Skeletal muscle tissue (tissue), 4 donors: ENCODE results near the gene CDC6. TPM values are rescaled to one million over a fixed set of nuclear protein-coding genes. Genes with fewer than 3 reads are reported as not detected.
A peak's percentile ranks its signal among the peaks of the same experiment; 100 is the strongest.

ENCODE experiments used
- H3K27ac ChIP-seq: one replicate; pipeline ENCODE4 v1.7.0; 2013; ENCODE audit warnings: mild to moderate bottlenecking, low read depth, low read length, inconsistent platforms
- H3K27me3 ChIP-seq, 3 donors: one replicate each; pipeline ENCODE4 v1.7.0; 2013; ENCODE audit warnings: low read length in 3 of 3; ENCODE audit not compliant: control insufficient read depth in 3 of 3, insufficient read depth in 3 of 3
- H3K36me3 ChIP-seq, 3 donors: one replicate each; pipeline ENCODE4 v1.7.0; 2013; ENCODE audit warnings: low read length in 3 of 3; ENCODE audit not compliant: control insufficient read depth in 3 of 3, insufficient read depth in 3 of 3
- H3K4me1 ChIP-seq, 3 donors: one replicate each; pipeline ENCODE4 v1.7.0; 2013; ENCODE audit warnings: low read length in 3 of 3, mild to moderate bottlenecking in 3 of 3; ENCODE audit not compliant: control insufficient read depth in 3 of 3, insufficient read depth in 3 of 3
- H3K4me3 ChIP-seq, 3 donors: one replicate each; pipeline ENCODE4 v1.7.0; 2013; ENCODE audit warnings: low read length in 3 of 3
- H3K9ac ChIP-seq, 3 donors: one replicate each; pipeline ENCODE4 v1.7.0; 2013; ENCODE audit warnings: low read length in 3 of 3, mild to moderate bottlenecking in 3 of 3, moderate library complexity in 2 of 3, low read depth in 1 of 3
- H3K9me3 ChIP-seq, 3 donors: one replicate each; pipeline ENCODE4 v1.7.0; 2013; ENCODE audit warnings: low read length in 3 of 3; ENCODE audit not compliant: control insufficient read depth in 3 of 3
- total RNA-seq: library from RNA; depleted of rRNA; stranded (reverse); fragments of >200 nt; gene quantifications from one replicate; pipeline ENCODE4 v1.2.3, GENCODE V29; 2014
- donor health status: Osteomylitis.

CDC6 gene
- total RNA-seq, result 4.2 TPM

GRCh38 chr17:40287494-40288369 lies at the start of gene CDC6:
TSS of gene CDC6 (plus strand) at chr17:40287879. CDS start at chr17:40289421, 1,542 bp downstream.
- H3K27me3 ChIP-seq, result no peaks in the 10 kb centered on the region
- H3K9me3 ChIP-seq, result no peaks in the 10 kb centered on the region
- peaks cover 12 to 21% (median 12%) of the 10 kb centered on the region in 3 donors for H3K4me1 ChIP-seq
- H3K27ac ChIP-seq, result no peak within 1 kb of the TSS
- H3K9ac ChIP-seq, result peak within 1 kb of the TSS; percentile 27 to 72 (median 70)
- peak within 1 kb of the TSS; percentile 77 to 89 (median 85) for H3K4me3 ChIP-seq
- no peaks in the 10 kb centered on the region for H3K36me3 ChIP-seq

- Histone ChIP-seq H3K9ac (no peak overlapping the region), H3K36me3 (no peaks in the 10 kb centered on the region), H3K4me1 (peaks cover 0 to 3% (median 2%) of the 10 kb centered on the region in 3 donors), H3K9me3 (no peaks in the 10 kb centered on the region), H3K4me3 (no peak overlapping the region), H3K27me3 (no peaks in the 10 kb centered on the region), H3K27ac (no peak overlapping the region)
Observed at GRCh38 chr17:40241252-40241834, 46.3 kb upstream of the CDC6 start.

- H3K9me3 ChIP-seq, result no peaks in the 10 kb centered on the region
- no peak overlapping the region for H3K27ac ChIP-seq
- no peak overlapping the region for H3K9ac ChIP-seq
- no peaks in the 10 kb centered on the region for H3K27me3 ChIP-seq
- H3K4me3 ChIP-seq, result no peak overlapping the region
- peaks cover 0 to 3% (median 2%) of the 10 kb centered on the region in 3 donors for H3K4me1 ChIP-seq
- no peaks in the 10 kb centered on the region for H3K36me3 ChIP-seq
Observed at GRCh38 chr17:40242774-40243173, 44.9 kb upstream of the CDC6 start.

GRCh38 chr17:40243761-40244160 lies 43.9 kb upstream of the CDC6 start:
- no peak overlapping the region for H3K4me3 ChIP-seq
- H3K9me3 ChIP-seq, result no peaks in the 10 kb centered on the region
- no peaks in the 10 kb centered on the region for H3K36me3 ChIP-seq
- H3K9ac ChIP-seq, result peak overlapping the region in 1 of 3 donors; percentile 0
- H3K4me1 ChIP-seq, result peaks cover 0 to 3% (median 2%) of the 10 kb centered on the region in 3 donors
- no peaks in the 10 kb centered on the region for H3K27me3 ChIP-seq
- H3K27ac ChIP-seq, result no peak overlapping the region

- H3K27ac ChIP-seq, result no peak overlapping the region
- no peaks in the 10 kb centered on the region for H3K27me3 ChIP-seq
- no peaks in the 10 kb centered on the region for H3K9me3 ChIP-seq
- no peaks in the 10 kb centered on the region for H3K36me3 ChIP-seq
- H3K4me1 ChIP-seq, result peaks cover 0 to 3% (median 2%) of the 10 kb centered on the region in 3 donors
- peak overlapping the region in 1 of 3 donors; percentile 0 for H3K9ac ChIP-seq
- H3K4me3 ChIP-seq, result no peak overlapping the region
Observed at GRCh38 chr17:40244255-40244654, 43.4 kb upstream of the CDC6 start.

- Histone ChIP-seq H3K27ac (no peak overlapping the region), H3K4me1 (peaks cover 8 to 13% (median 9%) of the 10 kb centered on the region in 3 donors), H3K27me3 (no peaks in the 10 kb centered on the region), H3K36me3 (no peaks in the 10 kb centered on the region), H3K9me3 (no peaks in the 10 kb centered on the region), H3K9ac (no peak overlapping the region), H3K4me3 (no peak overlapping the region)
Observed at GRCh38 chr17:40247926-40248495, 39.7 kb upstream of the CDC6 start.

GRCh38 chr17:40248507-40248906 lies 39.2 kb upstream of the CDC6 start:
- H3K27me3 ChIP-seq, result no peaks in the 10 kb centered on the region
- no peak overlapping the region for H3K9ac ChIP-seq
- H3K4me1 ChIP-seq, result peaks cover 8 to 13% (median 9%) of the 10 kb centered on the region in 3 donors
- no peaks in the 10 kb centered on the region for H3K36me3 ChIP-seq
- no peak overlapping the region for H3K4me3 ChIP-seq
- H3K27ac ChIP-seq, result no peak overlapping the region
- no peaks in the 10 kb centered on the region for H3K9me3 ChIP-seq

GRCh38 chr17:40251576-40251975 lies 36.1 kb upstream of the CDC6 start:
- Histone ChIP-seq H3K27ac (peak overlapping the region; percentile 46), H3K4me1 (peaks cover 6 to 10% (median 9%) of the 10 kb centered on the region in 3 donors), H3K9ac (no peak overlapping the region), H3K4me3 (no peak overlapping the region), H3K27me3 (no peaks in the 10 kb centered on the region), H3K9me3 (no peaks in the 10 kb centered on the region), H3K36me3 (peaks cover 0 to 5% (median 0%) of the 10 kb centered on the region in 3 donors)

GRCh38 chr17:40253565-40253964 lies 34.1 kb upstream of the CDC6 start:
- H3K9me3 ChIP-seq, result no peaks in the 10 kb centered on the region
- no peaks in the 10 kb centered on the region for H3K27me3 ChIP-seq
- H3K9ac ChIP-seq, result no peak overlapping the region
- H3K4me3 ChIP-seq, result no peak overlapping the region
- peaks cover 6 to 10% (median 9%) of the 10 kb centered on the region in 3 donors for H3K4me1 ChIP-seq
- H3K36me3 ChIP-seq, result peaks cover 2 to 17% (median 8%) of the 10 kb centered on the region in 3 donors
- no peak overlapping the region for H3K27ac ChIP-seq

- Histone ChIP-seq H3K27me3 (no peaks in the 10 kb centered on the region), H3K36me3 (peaks cover 19 to 42% (median 35%) of the 10 kb centered on the region in 3 donors), H3K4me3 (no peak overlapping the region), H3K27ac (no peak overlapping the region), H3K9ac (no peak overlapping the region), H3K9me3 (no peaks in the 10 kb centered on the region), H3K4me1 (no peaks in the 10 kb centered on the region)
Observed at GRCh38 chr17:40259505-40259904, 28.2 kb upstream of the CDC6 start.
